ENCODE data around the gene MAPK1. TPM values are rescaled to one million over a fixed set of nuclear protein-coding genes. Genes with fewer than 3 reads are reported as not detected.

MAPK1 gene
- total and polyA plus RNA-seq, 4 donors, result 16.3 to 154 (median 54.3) TPM

GRCh38 chr22:21903283-21903682 is 35.8 kb upstream of the MAPK1 start:
- Histone ChIP-seq H3K9ac (ENCODE audit: insufficient read depth in 1 of 2, low read length in 2 of 2) (no peak overlapping the region), H3K27me3 (ENCODE audit: control insufficient read depth in 3 of 3, insufficient read depth in 3 of 3, low read length in 2 of 3) (no peaks in the 10 kb centered on the region), H3K9me3 (ENCODE audit: control insufficient read depth in 4 of 4, insufficient read depth in 3 of 4, low read length in 3 of 4) (no peaks in the 10 kb centered on the region), H3K36me3 (ENCODE audit: control insufficient read depth in 4 of 4, insufficient read depth in 4 of 4, low read length in 4 of 4) (no peaks in the 10 kb centered on the region), H3K4me3 (no peak overlapping the region), H3K27ac (ENCODE audit: low read depth in 1 of 2, low read length in 1 of 2) (no peak overlapping the region), H3K4me1 (ENCODE audit: control insufficient read depth in 5 of 5, insufficient read depth in 5 of 5, low read length in 5 of 5) (no peaks in the 10 kb centered on the region)
- DNase-seq (no peak), ATAC-seq (ENCODE audit: insufficient read depth, low FRiP score) (no peak)
- 94 to 95% methylated on average over 4 of the region's 4 CpGs for WGBS, 2 donors
- no peak for TF ChIP-seq CTCF (IDR thresholded peaks at IDR 0.05; ENCODE audit: control extremely low read depth, extremely low read depth)

- Histone ChIP-seq H3K4me3 (no peak overlapping the region), H3K9me3 (ENCODE audit: control insufficient read depth in 4 of 4, insufficient read depth in 3 of 4, low read length in 3 of 4) (no peaks in the 10 kb centered on the region), H3K9ac (ENCODE audit: insufficient read depth in 1 of 2, low read length in 2 of 2) (no peak overlapping the region), H3K36me3 (ENCODE audit: control insufficient read depth in 4 of 4, insufficient read depth in 4 of 4, low read length in 4 of 4) (no peaks in the 10 kb centered on the region), H3K4me1 (ENCODE audit: control insufficient read depth in 5 of 5, insufficient read depth in 5 of 5, low read length in 5 of 5) (no peaks in the 10 kb centered on the region), H3K27ac (ENCODE audit: low read depth in 1 of 2, low read length in 1 of 2) (no peak overlapping the region), H3K27me3 (ENCODE audit: control insufficient read depth in 3 of 3, insufficient read depth in 3 of 3, low read length in 2 of 3) (no peaks in the 10 kb centered on the region)
- no peak for DNase-seq
- no peak for ATAC-seq (ENCODE audit: insufficient read depth, low FRiP score)
- no peak for TF ChIP-seq CTCF (IDR thresholded peaks at IDR 0.05; ENCODE audit: control extremely low read depth, extremely low read depth)
- WGBS, 2 donors, result 84 to 86% methylated on average over 12 of the region's 12 CpGs
These were observed 35.0 kb upstream of the MAPK1 start for GRCh38 chr22:21902296-21903087.

GRCh38 chr22:21898354-21898896 is 31.0 kb upstream of the MAPK1 start:
- TF ChIP-seq CTCF (IDR thresholded peaks at IDR 0.05; ENCODE audit: control extremely low read depth, extremely low read depth), result no peak
- H3K4me3 ChIP-seq, result no peak overlapping the region
- peaks cover 0 to 2% (median 0%) of the 10 kb centered on the region in 4 donors for H3K9me3 ChIP-seq (ENCODE audit: control insufficient read depth in 4 of 4, insufficient read depth in 3 of 4, low read length in 3 of 4)
- ATAC-seq (ENCODE audit: insufficient read depth, low FRiP score) (no peak), DNase-seq (no peak)
- H3K4me1 ChIP-seq (ENCODE audit: control insufficient read depth in 5 of 5, insufficient read depth in 5 of 5, low read length in 5 of 5), result no peaks in the 10 kb centered on the region
- no peak overlapping the region for H3K9ac ChIP-seq (ENCODE audit: insufficient read depth in 1 of 2, low read length in 2 of 2)
- no peak overlapping the region for H3K27ac ChIP-seq (ENCODE audit: low read depth in 1 of 2, low read length in 1 of 2)
- H3K36me3 ChIP-seq (ENCODE audit: control insufficient read depth in 4 of 4, insufficient read depth in 4 of 4, low read length in 4 of 4), result no peaks in the 10 kb centered on the region
- no peaks in the 10 kb centered on the region for H3K27me3 ChIP-seq (ENCODE audit: control insufficient read depth in 3 of 3, insufficient read depth in 3 of 3, low read length in 2 of 3)
- 93% methylated on average over 1 of the region's 1 CpG for WGBS, 2 donors

Data from lung (tissue), 12 donors.